Stimulated activated CD8-positive, alpha-beta memory T cell treated with anti-CD3 and anti-CD28 coated beads, Interleukin-12 subunit alpha, Interleukin-12 subunit beta, amount 100 ng/mL, for 24 hours (primary cell): ENCODE data around the gene RUNX2.

Source experiments
- DNase-seq: peaks from one replicate; pipeline ENCODE4 v3.0.0-alpha.2; 2020; ENCODE audit errors: extremely low read depth

RUNX2 gene

GRCh38 chr6:45433533-45434380 is 105.6 kb downstream of the RUNX2 start:
- no peak for DNase-seq

- DNase-seq = no peak
Observed at GRCh38 chr6:45434381-45434700, 106.2 kb downstream of the RUNX2 start.

GRCh38 chr6:45436544-45437438 is 108.7 kb downstream of the RUNX2 start:
- DNase-seq = no peak

- DNase-seq = no peak
Observed at GRCh38 chr6:45437439-45437815, 109.3 kb downstream of the RUNX2 start.

- no peak for DNase-seq
Observed at GRCh38 chr6:45438151-45438550, 110.0 kb downstream of the RUNX2 start.

GRCh38 chr6:45438849-45439406 is 110.8 kb downstream of the RUNX2 start:
- no peak for DNase-seq

DNA sequence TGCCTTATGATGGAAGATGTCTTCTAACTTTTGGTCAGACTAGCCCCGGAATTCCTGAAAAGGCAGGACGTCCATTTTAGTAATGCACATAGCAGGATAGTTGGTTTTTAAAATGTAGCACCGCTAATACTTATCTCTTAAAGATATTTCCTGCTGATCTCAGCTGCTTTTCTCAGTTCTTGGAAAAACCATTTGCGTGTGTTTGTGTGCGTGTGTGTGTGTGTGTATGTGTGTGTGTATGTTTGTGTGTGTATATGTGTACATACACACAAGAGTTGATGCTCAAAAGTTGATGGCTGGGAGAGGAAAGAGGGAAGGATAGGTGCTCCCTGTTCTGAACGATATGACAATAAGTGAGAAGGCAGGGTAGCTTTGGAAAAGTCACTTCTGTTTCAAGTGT is 111.3 kb downstream of the RUNX2 start:
- DNase-seq = no peak

DNA sequence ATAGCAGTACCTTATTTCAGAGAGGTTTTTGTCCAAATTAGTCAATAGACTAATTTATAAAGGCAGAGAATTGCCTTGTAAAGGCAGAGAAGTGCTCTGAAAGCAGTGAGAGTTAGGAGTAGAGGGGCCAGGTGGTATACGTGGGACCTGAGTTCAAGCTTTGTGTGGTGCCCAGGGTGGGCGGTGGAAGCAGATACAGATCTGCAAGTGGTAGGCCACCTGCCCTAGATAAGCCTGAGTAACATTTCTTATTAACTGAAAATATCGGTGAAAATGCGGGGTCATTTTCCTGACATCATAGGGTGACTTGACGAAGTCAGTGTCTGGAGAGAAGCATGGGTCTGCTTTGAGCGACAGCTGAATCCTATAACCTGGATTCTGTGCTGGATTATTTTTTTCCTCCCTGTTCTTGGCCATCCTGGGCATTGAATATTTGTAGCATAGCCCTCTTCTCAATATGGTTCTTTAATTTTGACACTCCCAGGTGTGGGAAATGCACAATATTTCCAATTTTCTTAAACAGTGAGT is 111.8 kb downstream of the RUNX2 start:
- DNase-seq = no peak

DNA sequence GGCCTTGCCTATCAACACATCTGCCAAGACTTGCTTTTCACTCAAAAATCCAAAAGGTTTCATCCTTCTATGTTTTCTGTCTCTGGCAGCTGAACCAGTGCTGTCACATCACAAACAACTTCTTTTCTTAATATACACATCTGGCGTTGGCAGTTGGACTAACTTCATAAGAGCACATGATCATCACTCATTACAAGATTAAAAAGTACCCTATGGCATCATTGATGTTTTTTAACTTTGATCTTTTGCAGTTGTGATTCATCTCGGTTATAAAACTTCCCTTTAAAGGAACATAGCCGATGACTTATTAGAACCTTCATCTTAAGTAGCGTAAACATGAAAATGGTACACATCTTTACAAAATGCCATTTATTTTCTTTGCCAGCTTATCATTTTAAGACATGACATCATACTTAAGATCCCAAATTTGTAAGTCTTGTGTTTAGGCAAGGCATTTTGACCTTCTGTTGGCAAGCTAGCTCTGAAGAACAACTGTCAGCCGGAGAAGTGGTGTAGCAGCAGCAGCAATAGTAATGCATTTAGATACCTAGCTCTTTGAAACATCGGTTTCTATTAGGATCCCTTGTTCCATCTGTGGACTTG is 113.8 kb downstream of the RUNX2 start:
- no peak for DNase-seq

DNA sequence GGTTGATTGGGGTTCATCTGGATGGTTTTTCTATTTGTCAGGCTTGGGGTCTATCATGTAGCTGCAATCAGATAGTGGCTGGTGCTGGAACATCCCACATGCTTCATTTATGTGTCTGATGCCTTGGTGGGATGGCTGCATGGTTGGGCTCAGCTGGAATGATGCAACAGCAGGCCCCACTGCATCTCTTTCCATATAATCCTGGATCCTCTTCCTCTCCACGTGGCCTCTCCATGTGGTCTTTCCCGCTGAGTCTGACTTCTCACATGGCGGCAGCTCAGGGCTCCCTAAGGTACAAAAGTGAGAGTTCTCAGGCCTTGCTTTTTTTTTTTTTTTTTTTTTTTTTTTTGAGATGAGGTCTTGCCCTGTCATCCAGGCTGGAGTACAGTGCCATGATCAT is 114.6 kb downstream of the RUNX2 start:
- DNase-seq = no peak

GRCh38 chr6:45445364-45445748 is 117.2 kb downstream of the RUNX2 start:
- DNase-seq = no peak

DNA sequence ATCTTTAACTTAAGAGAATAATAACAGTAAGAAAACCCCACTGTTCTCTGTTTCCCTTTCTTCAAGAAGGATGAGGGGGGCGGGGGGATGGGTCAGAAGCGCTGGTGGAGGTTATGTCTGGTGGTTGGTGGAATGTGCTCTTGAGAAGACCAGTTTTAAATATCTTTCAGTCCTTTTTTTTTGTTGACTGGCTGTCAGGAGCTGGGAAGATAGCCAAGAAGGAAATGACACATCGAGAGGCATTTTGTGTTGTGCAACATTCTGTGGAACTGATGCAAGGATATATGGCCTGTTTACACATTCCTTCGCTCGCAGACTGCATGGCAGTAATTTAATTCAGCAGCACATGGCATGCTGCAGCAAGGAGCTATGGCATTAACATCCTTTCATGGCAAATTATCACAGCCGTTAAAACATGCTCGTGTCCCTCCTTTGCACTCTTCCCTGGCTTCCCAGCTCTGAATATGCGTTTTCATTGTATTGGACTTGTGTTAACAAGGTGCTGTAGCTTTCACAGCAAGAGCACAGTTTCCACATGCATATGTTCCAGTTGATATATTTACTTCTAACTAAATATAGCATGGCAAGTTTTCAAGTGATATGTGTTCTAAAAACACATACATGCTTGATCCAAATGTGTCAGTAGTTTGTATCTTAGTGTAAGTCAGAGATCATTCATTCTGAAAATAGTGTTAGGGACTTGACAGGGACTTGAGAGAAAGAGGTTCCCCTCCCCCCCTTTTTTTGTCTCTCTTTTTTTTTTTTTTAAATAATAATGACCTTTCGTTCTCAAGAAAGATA is 117.8 kb downstream of the RUNX2 start:
- DNase-seq = no peak

DNA sequence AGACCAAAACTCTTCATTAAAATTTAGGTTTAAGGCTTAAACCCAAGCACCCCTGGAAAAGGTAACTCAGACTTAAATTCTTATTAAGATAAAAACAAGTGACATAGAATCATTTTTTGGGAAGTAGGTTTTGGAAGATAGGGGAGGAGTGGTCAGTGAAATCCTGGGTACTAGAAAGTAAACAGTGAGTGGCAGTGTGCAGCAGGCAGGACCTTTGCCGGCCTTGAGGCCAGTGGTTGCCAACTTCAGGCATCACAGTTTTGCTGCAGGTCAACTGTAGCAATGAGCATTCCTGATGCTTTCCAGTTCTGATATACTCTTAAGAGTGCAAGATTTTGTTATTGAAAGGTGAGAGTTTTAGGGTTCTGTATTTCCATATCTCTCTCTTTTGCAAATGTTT is 118.9 kb downstream of the RUNX2 start:
- DNase-seq = no peak

GRCh38 chr6:45447716-45448115 is 119.6 kb downstream of the RUNX2 start:
- no peak for DNase-seq

GRCh38 chr6:45448417-45449389 is 120.6 kb downstream of the RUNX2 start:
- no peak for DNase-seq

DNA sequence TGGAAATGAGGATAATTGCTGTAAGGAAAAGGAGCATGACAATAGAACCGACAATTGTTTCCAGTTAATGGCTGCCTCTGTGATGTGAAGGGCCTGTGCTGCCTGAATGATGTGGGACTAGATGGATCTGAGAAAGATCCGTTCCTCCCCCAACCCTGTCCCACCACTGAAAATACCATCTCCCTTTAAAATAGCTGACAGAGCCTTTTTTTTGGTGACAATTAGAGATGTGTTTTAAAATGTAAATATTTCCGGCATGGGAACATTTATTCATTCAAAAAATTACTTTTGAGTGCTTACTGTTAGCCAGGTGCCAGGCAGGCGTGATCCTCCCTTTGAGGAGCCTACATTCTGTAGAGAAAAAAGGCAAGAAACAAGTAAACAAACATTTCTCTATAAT is 122.0 kb downstream of the RUNX2 start:
- no peak for DNase-seq

DNA sequence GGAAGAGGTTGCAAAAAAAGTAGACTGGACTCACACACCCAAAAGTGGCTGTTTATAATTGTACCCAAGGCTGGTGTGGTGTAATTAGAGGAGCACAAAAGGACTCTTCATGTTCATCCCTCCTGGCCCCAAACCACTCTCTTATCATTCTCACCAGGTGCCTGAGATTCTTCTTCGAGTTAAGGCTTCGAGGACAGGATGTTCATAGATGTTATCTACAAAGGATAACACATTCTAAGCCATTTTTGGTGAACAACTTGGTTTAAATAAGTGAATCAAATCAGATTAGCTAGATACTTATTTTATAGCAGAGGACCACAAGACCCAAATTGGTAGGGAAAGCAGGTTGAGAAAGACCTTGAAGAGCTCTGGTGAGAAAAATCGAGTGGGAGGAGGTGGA is 122.7 kb downstream of the RUNX2 start:
- DNase-seq = no peak

GRCh38 chr6:45454008-45454911 is 126.1 kb downstream of the RUNX2 start:
- DNase-seq = no peak

DNA sequence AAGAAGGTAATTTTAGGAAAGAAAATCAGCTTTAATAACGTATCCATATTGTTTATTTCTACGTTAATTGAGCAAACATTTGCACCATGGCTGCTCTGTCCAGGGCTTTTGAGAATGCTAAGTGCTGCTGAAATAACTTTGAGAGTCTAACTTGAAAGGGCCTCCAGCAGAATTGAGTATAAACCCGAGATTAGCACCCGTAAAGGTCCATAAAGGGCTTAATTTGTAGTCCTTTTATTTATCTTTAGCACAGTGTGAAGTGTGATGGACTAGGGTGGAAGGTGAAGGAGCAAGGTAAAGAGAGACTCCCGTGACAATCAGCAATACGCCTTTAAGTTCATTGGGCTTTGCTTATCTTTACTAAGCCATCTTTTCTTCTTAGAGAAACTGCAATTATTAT is 127.3 kb downstream of the RUNX2 start:
- DNase-seq = no peak
